ENCODE measurements around the gene HTR2C. TPM values are rescaled to one million over a fixed set of nuclear protein-coding genes. Genes with fewer than 3 reads are reported as not detected.

Gene HTR2C
- total RNA-seq, 1 donor from 2014 or later, result 0.07 TPM

DNA sequence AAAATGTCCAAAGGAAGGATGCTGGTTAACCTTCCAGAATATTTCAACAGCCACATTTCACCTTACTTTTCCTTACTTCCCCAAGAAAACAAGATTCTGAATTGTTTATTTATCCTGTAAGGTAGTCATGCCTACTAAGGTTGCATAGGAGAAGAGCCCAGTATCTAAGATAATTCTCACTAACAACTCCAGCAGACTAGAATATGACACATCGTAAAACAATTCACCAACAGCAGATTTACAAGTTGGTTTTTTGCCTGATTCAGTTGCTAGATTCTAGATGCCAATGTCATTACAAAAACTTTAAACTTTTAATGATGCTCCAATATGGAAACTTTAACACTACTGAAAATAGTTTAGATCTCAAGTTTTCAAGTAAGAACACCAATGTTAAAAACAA, 257.2 kb downstream of the HTR2C start:
- Mint-ChIP-seq H3K27me3 (no peaks in the 10 kb centered on the region), H3K4me1 (ENCODE audit: low read depth) (no peaks in the 10 kb centered on the region), H3K9me3 (ENCODE audit: low read depth) (no peaks in the 10 kb centered on the region), H3K4me3 (ENCODE audit: low read depth) (no peak overlapping the region), H3K36me3 (ENCODE audit: insufficient read depth) (no peaks in the 10 kb centered on the region), H3K27ac (no peak overlapping the region)
- no peak for DNase-seq (ENCODE audit: low spot score, unreplicated experiment)
- TF ChIP-seq, protein P1, sequence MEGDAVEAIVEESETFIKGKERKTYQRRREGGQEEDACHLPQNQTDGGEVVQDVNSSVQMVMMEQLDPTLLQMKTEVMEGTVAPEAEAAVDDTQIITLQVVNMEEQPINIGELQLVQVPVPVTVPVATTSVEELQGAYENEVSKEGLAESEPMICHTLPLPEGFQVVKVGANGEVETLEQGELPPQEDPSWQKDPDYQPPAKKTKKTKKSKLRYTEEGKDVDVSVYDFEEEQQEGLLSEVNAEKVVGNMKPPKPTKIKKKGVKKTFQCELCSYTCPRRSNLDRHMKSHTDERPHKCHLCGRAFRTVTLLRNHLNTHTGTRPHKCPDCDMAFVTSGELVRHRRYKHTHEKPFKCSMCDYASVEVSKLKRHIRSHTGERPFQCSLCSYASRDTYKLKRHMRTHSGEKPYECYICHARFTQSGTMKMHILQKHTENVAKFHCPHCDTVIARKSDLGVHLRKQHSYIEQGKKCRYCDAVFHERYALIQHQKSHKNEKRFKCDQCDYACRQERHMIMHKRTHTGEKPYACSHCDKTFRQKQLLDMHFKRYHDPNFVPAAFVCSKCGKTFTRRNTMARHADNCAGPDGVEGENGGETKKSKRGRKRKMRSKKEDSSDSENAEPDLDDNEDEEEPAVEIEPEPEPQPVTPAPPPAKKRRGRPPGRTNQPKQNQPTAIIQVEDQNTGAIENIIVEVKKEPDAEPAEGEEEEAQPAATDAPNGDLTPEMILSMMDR (IDR thresholded peaks at IDR 0.05; ENCODE audit: unreplicated experiment), result no peak

DNA sequence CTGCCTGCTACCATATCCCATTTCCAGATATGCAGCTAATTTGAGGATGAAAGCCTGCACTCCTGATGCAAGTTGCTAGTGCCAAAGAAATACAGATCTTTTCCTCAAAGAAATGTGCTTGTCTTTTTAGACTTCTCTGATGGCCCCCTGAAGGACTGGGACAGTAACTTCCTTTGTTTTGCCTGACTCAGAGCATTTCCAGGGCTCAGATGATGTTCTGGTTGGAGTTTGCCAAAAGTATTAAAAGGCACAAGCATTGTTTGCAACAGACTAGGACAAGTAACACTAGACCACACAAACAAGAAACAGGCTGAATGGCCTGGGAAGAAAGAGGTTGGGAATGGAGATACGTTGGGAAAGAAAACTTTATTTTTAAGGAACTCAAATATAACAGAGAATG, 258.3 kb downstream of the HTR2C start:
- TF ChIP-seq, protein P1 (IDR thresholded peaks at IDR 0.05; ENCODE audit: unreplicated experiment), result no peak
- Mint-ChIP-seq H3K27me3 (no peaks in the 10 kb centered on the region), H3K4me3 (ENCODE audit: low read depth) (no peak overlapping the region), H3K36me3 (ENCODE audit: insufficient read depth) (no peaks in the 10 kb centered on the region), H3K27ac (no peak overlapping the region), H3K9me3 (ENCODE audit: low read depth) (no peaks in the 10 kb centered on the region), H3K4me1 (ENCODE audit: low read depth) (no peaks in the 10 kb centered on the region)
- DNase-seq (ENCODE audit: low spot score, unreplicated experiment), result no peak

DNA sequence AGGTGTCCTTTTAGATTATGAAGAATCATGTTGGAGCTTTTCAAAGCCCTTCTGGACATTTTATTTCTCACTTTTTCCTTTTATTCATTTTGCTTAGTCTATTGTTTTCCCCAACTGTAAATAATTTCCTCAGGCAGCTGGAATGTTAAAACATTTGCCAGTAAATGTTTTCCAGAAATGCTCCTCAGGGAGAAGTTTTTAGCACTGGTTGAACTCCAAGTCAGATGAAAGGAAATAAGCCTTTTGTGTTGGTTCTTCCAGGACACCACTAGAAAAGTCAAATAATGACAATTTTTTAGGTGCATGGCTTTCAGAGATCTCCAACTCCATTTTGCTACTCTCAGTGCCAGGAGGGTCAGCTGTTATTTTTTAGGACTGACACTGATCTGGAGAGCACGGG, 305.6 kb downstream of the HTR2C start:
- Mint-ChIP-seq H3K27ac (no peak overlapping the region), H3K4me1 (ENCODE audit: low read depth) (peaks cover 4% of the 10 kb centered on the region), H3K36me3 (ENCODE audit: insufficient read depth) (no peaks in the 10 kb centered on the region), H3K9me3 (ENCODE audit: low read depth) (peaks cover 8% of the 10 kb centered on the region), H3K4me3 (ENCODE audit: low read depth) (no peak overlapping the region), H3K27me3 (no peaks in the 10 kb centered on the region)
- no peak for DNase-seq (ENCODE audit: low spot score, unreplicated experiment)
- TF ChIP-seq, protein P1 (IDR thresholded peaks at IDR 0.05; ENCODE audit: unreplicated experiment), result no peak

DNA sequence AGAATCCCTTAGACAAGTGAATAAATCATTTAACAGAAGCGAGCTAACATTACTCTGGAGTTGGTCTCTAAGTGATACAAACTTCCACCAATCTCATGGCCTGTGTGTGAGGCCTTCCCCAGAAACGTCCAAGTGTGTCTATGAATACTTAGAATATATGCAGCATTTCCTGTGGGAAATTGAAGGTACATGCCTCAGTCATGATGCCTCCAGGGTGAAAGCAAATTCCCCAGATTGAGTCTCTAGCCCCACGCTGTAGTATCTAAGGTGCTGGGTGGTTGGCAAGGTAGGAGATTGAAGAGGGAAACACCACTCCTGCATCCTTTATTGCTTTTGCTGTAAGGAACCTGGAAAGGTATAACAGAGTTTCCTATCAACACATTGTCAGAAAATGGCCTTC, 319.7 kb downstream of the HTR2C start:
- Mint-ChIP-seq H3K36me3 (ENCODE audit: insufficient read depth) (no peaks in the 10 kb centered on the region), H3K4me3 (ENCODE audit: low read depth) (no peak overlapping the region), H3K27ac (no peak overlapping the region), H3K27me3 (no peaks in the 10 kb centered on the region), H3K4me1 (ENCODE audit: low read depth) (peaks cover 12% of the 10 kb centered on the region), H3K9me3 (ENCODE audit: low read depth) (peaks cover 6% of the 10 kb centered on the region)
- no peak for DNase-seq (ENCODE audit: low spot score, unreplicated experiment)
- TF ChIP-seq, protein P1 (IDR thresholded peaks at IDR 0.05; ENCODE audit: unreplicated experiment), result no peak

DNA sequence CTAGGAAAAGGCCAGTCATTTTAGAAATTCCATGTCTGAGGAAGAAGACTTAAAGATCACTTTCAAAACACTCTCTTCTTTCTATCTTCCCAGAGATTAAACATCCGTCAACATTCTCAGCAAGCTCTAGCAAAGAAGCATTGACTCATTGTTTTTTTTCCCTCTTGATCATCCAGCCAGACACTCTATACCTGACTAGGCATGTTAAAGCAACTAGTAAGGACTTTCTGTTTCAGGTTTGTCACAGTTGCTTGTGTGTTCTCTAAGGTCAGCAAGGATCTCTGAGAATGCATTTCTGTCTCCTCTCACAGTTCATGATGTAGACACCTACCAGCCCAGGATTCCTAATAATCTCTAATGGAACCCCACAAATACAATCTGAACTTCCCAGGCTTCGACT, 321.4 kb downstream of the HTR2C start:
- Mint-ChIP-seq H3K9me3 (ENCODE audit: low read depth) (peaks cover 3% of the 10 kb centered on the region), H3K4me1 (ENCODE audit: low read depth) (peaks cover 15% of the 10 kb centered on the region), H3K4me3 (ENCODE audit: low read depth) (no peak overlapping the region), H3K27ac (no peak overlapping the region), H3K36me3 (ENCODE audit: insufficient read depth) (no peaks in the 10 kb centered on the region), H3K27me3 (peaks cover 3% of the 10 kb centered on the region)
- TF ChIP-seq, protein P1 (IDR thresholded peaks at IDR 0.05; ENCODE audit: unreplicated experiment), result no peak
- DNase-seq (ENCODE audit: low spot score, unreplicated experiment), result no peak

Data from progenitor cell of endocrine pancreas (in vitro differentiated cells).